Natural killer cell treated with Interleukin-12 subunit alpha and Interleukin-12 subunit beta and Interleukin-15 and Interleukin-18, amount 100 ng/mL, for 72 hours (primary cell): ENCODE results near the gene KIF1A. TPM values are rescaled to one million over a fixed set of nuclear protein-coding genes. Genes with fewer than 3 reads are reported as not detected.

ENCODE experiments used
- ATAC-seq, 2 donors: fragments of 150-1000 bp; cut with Tn5 transposase in 1 of 2; sonication (Bioruptor Pico), chemical (Tn5 transposase) in 1 of 2; 2 replicates each; pipeline ENCODE4 v1.10.0; 2021
- DNase-seq: peaks from one replicate; pipeline ENCODE4 v3.0.0; 2022; ENCODE audit warnings: low spot score
- H3K27ac Mint-ChIP-seq, 2 donors: 1 replicate in 1 of 2; 2 replicates in 1 of 2; pipeline ENCODE4 v1.8.0; 2022; ENCODE audit warnings: mixed read lengths in 2 of 2, mild to moderate bottlenecking in 1 of 2, moderate library complexity in 1 of 2
- H3K27me3 Mint-ChIP-seq, 2 donors: 1 replicate in 1 of 2; 2 replicates in 1 of 2; pipeline ENCODE4 v1.8.0; 2022; ENCODE audit warnings: mixed read lengths in 2 of 2
- H3K36me3 Mint-ChIP-seq: one replicate; pipeline ENCODE4 v1.8.0; 2022; ENCODE audit warnings: mixed read lengths
- H3K4me1 Mint-ChIP-seq, 2 donors: 1 replicate in 1 of 2; 2 replicates in 1 of 2; pipeline ENCODE4 v1.8.0; 2022; ENCODE audit warnings: low read depth in 2 of 2, mixed read lengths in 2 of 2, mild to moderate bottlenecking in 1 of 2
- H3K4me3 Mint-ChIP-seq: one replicate; pipeline ENCODE4 v1.8.0; 2022; ENCODE audit warnings: mixed read lengths
- H3K9me3 Mint-ChIP-seq: 2 replicates; pipeline ENCODE4 v1.8.0; 2022; ENCODE audit warnings: mixed read lengths
- total RNA-seq, 2 donors: library from RNA; stranded (reverse); gene quantifications; one replicate each; pipeline ENCODE4 v1.2.3, GENCODE V29; 2022

The KIF1A gene
- total RNA-seq, 2 donors from 2014 or later: 0.45 TPM; not detected in 1

GRCh38 chr2:240793313-240794177 is 26.5 kb downstream of the KIF1A start:
- DNase-seq (peak; percentile 42), ATAC-seq (no peak)
- H3K27me3 Mint-ChIP-seq: peaks cover 0 to 8% of the 10 kb centered on the region in 2 donors
- no peaks in the 10 kb centered on the region for H3K36me3 Mint-ChIP-seq
- no peak overlapping the region for H3K27ac Mint-ChIP-seq
- no peaks in the 10 kb centered on the region for H3K9me3 Mint-ChIP-seq
- H3K4me3 Mint-ChIP-seq: no peak overlapping the region
- H3K4me1 Mint-ChIP-seq: no peaks in the 10 kb centered on the region

DNA sequence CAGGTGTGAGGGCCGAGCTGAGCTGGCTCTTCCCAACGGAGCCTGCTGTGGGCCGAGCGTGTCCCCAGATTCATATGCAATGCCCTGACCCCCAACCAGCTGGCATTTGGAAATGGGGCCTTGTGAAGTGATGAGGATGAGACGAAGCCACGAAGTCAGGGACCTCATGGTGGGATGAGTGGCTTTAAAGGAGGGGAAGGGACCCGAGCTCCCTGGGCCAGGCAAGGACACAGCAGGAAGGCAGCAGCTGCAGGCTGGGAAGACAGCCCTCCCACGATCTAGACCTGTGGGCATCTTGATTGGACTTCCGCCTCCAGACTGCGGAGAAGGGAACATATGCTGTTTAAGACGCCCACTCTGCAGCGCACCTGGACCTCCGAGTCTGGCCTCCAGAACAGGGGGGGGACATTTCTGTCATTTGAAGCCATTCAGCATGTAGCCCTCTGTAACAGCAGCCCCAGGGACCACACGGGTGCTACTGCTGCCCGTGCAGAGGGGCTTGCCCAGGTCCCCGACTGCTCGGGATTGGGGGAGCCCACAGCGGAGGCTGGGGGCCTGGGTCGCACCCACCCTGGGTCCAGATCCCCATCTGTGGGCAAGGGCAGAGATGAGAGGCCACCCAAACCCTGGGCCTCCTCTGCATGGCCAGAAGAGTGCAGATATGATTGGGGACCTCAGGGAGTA is 27.2 kb downstream of the KIF1A start:
- Mint-ChIP-seq H3K9me3 (no peaks in the 10 kb centered on the region), H3K4me3 (no peak overlapping the region), H3K4me1 (no peaks in the 10 kb centered on the region), H3K36me3 (no peaks in the 10 kb centered on the region), H3K27me3 (peaks cover 0 to 8% of the 10 kb centered on the region in 2 donors), H3K27ac (no peak overlapping the region)
- ATAC-seq: no peak
- DNase-seq: peak; percentile 57

- no peak overlapping the region for H3K27ac Mint-ChIP-seq
- no peaks in the 10 kb centered on the region for H3K36me3 Mint-ChIP-seq
Observed at GRCh38 chr2:240791821-240792628, 28.0 kb downstream of the KIF1A start.

DNA sequence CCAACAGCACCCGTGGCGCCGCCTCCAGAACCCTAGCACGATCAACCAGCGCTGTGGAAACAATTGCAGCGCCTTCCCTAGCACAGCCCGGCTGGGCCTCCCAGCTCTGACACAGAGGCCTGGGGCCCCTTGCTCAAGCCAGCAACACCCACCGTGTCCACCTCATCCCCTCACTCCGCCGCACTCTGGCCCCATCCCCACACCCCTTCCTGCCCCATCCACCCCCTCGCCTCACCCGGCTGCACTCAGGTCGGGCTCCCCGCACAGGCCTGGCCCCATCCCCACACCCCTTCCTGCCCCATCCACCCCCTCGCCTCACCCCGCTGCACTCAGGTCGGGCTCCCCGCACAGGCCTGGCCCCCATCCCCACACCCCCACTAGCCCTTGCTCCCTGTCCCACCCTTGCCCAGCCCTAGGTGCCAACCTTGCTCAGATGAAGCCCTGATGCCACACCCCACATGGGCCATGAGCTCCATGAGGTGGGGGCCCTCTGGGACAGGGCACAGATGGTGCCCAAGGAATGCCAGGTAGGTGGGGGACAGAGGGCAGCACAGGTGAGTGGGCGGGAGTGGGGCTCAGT is 28.7 kb downstream of the KIF1A start:
- no peaks in the 10 kb centered on the region for H3K36me3 Mint-ChIP-seq
- no peak overlapping the region for H3K4me3 Mint-ChIP-seq
- H3K27me3 Mint-ChIP-seq: peaks cover 0 to under 1% of the 10 kb centered on the region in 2 donors
- H3K9me3 Mint-ChIP-seq: no peaks in the 10 kb centered on the region
- no peaks in the 10 kb centered on the region for H3K4me1 Mint-ChIP-seq
- H3K27ac Mint-ChIP-seq: no peak overlapping the region
- DNase-seq (peak; percentile 58), ATAC-seq (no peak)

More at GRCh38 chr2:240791821-240792628, 28.0 kb downstream of the KIF1A start:
- H3K4me1 Mint-ChIP-seq: no peaks in the 10 kb centered on the region
- H3K27me3 Mint-ChIP-seq: peaks cover 0 to 8% of the 10 kb centered on the region in 2 donors
- ATAC-seq (no peak), DNase-seq (peak; percentile 54)
- no peak overlapping the region for H3K4me3 Mint-ChIP-seq
- H3K9me3 Mint-ChIP-seq: no peaks in the 10 kb centered on the region

DNA sequence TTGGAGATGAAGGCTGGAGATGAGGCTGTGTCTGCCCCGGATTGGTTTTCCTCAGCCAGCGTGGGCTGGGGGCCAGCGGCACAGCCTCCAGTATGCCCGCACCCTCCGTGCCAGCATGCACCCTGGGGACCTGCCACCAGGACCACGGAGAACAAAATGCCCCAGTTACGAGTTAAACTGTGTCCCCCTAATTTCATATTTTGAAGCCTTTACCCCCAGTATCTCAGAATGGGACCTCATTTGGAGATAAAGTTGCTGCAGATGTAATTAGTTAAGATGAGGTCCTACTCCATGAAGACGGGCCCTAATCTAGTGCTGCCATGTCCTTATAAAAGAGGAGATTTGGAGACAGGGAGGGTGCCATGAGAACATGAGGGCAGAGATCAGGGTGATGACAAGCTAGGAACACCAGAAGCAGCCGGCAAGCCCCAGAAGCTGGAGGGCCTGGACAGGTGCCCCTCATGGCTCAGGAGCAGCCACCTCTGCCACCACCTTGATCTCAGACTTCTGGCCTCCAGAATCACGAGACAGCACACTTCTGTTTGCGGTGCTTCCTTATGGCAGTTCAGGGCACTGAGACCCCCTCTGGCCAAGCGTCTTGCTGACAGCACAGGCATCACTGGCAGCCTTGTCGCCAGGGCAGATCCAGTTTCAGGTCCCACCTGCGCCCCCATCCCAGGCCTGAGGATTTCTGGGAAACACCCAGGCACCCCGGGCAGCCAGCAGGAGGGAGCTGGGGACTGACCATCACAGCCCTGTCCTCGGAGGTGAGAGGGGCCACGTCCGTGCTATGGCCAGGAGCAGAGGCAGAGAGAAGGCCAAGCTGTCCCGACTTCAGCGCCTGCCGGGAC is 29.4 kb downstream of the KIF1A start:
- DNase-seq: peak; percentile 44
- no peak for ATAC-seq
- no peaks in the 10 kb centered on the region for H3K27me3 Mint-ChIP-seq
- H3K9me3 Mint-ChIP-seq: no peaks in the 10 kb centered on the region
- no peaks in the 10 kb centered on the region for H3K36me3 Mint-ChIP-seq
- H3K4me3 Mint-ChIP-seq: no peak overlapping the region
- H3K4me1 Mint-ChIP-seq: no peaks in the 10 kb centered on the region
- H3K27ac Mint-ChIP-seq: no peak overlapping the region

DNA sequence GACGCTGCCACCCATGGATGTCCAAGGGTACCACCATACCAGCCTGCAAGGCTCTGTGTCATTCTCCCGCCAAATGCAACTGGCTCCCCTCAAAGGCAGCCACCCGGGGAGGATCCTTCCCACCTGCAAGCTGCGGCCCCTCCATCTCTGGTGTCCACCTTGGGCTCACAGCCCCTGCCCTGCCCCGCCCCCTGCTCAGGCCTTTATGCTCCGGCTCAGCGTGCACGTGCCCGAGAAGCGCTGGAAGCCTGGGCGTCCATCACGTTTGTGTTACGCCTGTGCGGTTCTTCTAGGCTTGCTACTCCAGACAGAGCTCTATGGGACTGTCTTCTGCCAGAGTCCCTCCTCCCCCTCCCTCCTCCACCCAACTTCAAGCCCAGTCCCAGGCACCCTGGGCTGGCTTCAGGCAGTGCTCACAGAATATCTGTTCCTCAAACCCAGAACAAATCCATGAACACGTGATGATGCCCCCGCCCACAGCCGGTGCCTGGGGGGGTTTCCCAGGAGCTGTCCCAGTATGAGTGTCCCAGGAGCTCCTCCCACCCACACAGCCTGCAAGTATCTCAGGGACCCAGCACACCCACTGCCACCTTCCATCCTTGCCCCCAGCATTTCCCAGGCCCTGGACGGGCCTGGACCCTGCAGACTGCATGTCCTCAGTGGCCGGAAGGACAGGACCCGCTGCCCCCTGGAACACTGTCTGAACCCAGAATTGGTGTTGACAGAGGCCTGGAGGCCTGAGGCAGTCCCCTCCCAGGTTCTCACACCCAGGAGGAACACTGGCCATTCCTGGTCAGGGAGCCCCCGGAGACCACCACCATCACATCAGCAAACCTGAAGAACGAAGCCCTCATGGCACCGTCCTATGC is 30.3 kb downstream of the KIF1A start:
- Mint-ChIP-seq H3K4me3 (no peak overlapping the region), H3K9me3 (no peaks in the 10 kb centered on the region), H3K27me3 (no peaks in the 10 kb centered on the region), H3K36me3 (no peaks in the 10 kb centered on the region), H3K4me1 (no peaks in the 10 kb centered on the region), H3K27ac (no peak overlapping the region)
- peak; percentile 58 for DNase-seq
- no peak for ATAC-seq

DNA sequence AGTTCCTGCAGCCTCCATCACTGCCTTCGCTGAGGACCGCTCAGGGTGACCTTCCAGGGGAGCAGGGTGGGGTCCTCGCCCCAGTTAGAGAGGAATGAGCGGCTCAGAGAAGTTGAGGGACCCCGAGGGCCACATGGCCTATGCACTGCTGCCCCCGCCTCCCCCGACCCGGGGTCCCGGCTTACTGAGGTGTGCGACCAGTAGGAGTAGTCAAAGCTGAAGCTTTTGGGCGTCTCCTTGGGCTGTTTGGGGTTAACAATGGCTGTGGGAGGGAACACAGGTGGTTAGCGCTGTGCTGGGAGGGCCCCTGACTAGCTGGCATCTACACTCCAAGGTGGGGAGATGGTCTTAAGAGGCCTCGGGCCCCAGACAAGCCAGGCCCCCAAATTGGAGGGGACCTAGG is 31.0 kb downstream of the KIF1A start:
- H3K27ac Mint-ChIP-seq: no peak overlapping the region
- peak; percentile 53 for DNase-seq

GRCh38 chr2:240788482-240788881 is 31.5 kb downstream of the KIF1A start:
- H3K36me3 Mint-ChIP-seq: no peaks in the 10 kb centered on the region
- H3K27ac Mint-ChIP-seq: no peak overlapping the region
- H3K4me1 Mint-ChIP-seq: no peaks in the 10 kb centered on the region
- ATAC-seq: no peak
- H3K4me3 Mint-ChIP-seq: no peak overlapping the region
- peak; percentile 41 for DNase-seq
- H3K9me3 Mint-ChIP-seq: no peaks in the 10 kb centered on the region
- no peaks in the 10 kb centered on the region for H3K27me3 Mint-ChIP-seq

More for the DNA sequence above, 31.0 kb downstream of the KIF1A start:
- no peak overlapping the region for H3K4me3 Mint-ChIP-seq
- H3K27me3 Mint-ChIP-seq: no peaks in the 10 kb centered on the region
- ATAC-seq: no peak
- no peaks in the 10 kb centered on the region for H3K4me1 Mint-ChIP-seq
- H3K36me3 Mint-ChIP-seq: no peaks in the 10 kb centered on the region
- H3K9me3 Mint-ChIP-seq: no peaks in the 10 kb centered on the region

- ATAC-seq (no peak), DNase-seq (peak; percentile 42)
- no peaks in the 10 kb centered on the region for H3K27me3 Mint-ChIP-seq
- no peaks in the 10 kb centered on the region for H3K4me1 Mint-ChIP-seq
- no peak overlapping the region for H3K4me3 Mint-ChIP-seq
- no peaks in the 10 kb centered on the region for H3K9me3 Mint-ChIP-seq
- no peak overlapping the region for H3K27ac Mint-ChIP-seq
- H3K36me3 Mint-ChIP-seq: no peaks in the 10 kb centered on the region
Observed at GRCh38 chr2:240787521-240788472, 32.2 kb downstream of the KIF1A start.

DNA sequence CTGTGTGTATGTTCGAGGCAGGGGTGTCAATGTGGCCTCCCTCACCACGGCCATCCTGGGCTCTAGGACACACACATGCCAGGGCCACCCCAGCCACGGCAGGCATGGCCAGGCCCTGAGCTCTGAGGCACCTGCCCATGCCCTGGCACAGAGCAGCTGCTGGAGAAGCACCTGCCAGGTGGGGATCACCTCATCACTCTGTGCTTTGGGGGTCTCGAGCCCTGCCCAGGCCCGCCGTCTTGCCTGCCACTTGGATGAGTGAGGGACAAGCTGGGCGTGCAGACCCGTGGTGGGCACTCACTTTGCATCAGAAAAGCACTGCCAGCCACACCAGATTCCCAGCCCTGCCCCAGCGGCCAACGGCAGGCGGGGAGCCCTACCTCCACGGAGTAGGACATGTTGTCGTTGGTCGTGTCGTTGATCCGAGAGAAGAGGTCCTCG is 33.1 kb downstream of the KIF1A start:
- H3K27ac Mint-ChIP-seq: no peak overlapping the region
- H3K4me3 Mint-ChIP-seq: no peak overlapping the region
- no peaks in the 10 kb centered on the region for H3K4me1 Mint-ChIP-seq
- H3K9me3 Mint-ChIP-seq: no peaks in the 10 kb centered on the region
- peak; percentile 32 for DNase-seq
- no peaks in the 10 kb centered on the region for H3K36me3 Mint-ChIP-seq
- H3K27me3 Mint-ChIP-seq: no peaks in the 10 kb centered on the region
- ATAC-seq: no peak

- DNase-seq (peak; percentile 41), ATAC-seq (no peak)
- Mint-ChIP-seq H3K27ac (no peak overlapping the region), H3K9me3 (no peaks in the 10 kb centered on the region), H3K36me3 (no peaks in the 10 kb centered on the region), H3K4me1 (no peaks in the 10 kb centered on the region), H3K4me3 (no peak overlapping the region), H3K27me3 (no peaks in the 10 kb centered on the region)
Observed at GRCh38 chr2:240786355-240786841, 33.6 kb downstream of the KIF1A start.
